Stimulated activated CD4-positive, alpha-beta T cell treated with anti-CD3 and anti-CD28 coated beads, Interleukin-4, amount 100 ng/mL, for 1 hour (primary cell): ENCODE data around the gene N4BP2L2.

Experiments used
- DNase-seq: peaks from one replicate; pipeline ENCODE4 v3.0.0-alpha.2; 2020

The N4BP2L2 gene

DNA sequence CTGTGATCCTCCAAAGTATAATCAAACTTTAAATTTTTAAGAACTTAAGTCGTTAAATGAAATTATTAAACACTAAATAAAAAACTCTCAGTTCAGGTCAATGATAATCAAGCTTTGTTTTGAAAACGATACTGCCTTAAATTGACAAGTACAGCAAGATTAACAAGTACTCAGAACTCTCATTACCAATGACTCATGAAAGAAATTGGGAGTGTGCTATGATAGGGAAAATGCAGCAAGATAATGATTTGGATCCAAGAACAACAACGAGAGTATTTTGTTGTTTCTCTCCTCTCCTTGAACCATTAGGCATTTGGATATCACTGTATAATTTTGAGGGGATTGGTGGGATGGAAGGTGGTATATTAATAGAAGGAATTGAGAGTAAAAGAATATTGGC is 10.2 kb downstream of the N4BP2L2 start:
- no peak for DNase-seq

DNA sequence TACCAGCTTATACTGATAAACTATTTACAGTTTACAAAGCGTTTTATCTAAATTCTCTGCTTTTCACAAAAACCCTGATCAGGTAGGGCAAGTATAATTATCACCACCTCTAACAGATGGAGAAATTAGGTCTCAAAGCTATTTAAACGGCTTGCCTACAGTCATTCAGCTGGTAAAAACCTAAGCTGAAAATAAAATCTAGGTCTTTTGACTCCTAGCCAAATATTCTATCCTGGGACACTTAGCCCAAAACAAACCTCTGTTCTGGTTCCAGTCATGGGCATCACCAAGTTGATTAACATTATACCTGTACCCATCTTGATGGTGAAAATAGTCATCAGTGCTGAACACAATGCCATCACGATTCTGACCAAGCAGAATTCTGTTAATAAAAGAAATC is 11.4 kb downstream of the N4BP2L2 start:
- no peak for DNase-seq

DNA sequence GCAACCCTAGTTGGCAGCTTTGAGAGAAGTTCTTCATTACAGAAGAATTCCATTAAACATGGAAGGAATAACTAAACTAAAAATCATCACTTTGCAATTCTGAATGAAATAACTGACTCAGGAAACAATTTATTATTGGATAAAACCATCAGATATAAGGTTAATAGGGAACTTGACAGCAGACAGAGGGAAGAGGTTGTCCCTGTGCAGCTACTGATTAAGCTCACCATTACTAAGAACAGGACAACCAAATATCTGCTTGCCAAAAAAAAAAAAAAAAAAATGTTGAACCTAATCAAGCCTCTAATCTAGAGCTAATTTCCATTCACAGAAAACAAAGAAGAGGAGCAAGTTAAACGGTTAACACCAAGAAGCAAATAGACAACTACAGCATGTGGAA is 12.8 kb downstream of the N4BP2L2 start:
- no peak for DNase-seq

DNA sequence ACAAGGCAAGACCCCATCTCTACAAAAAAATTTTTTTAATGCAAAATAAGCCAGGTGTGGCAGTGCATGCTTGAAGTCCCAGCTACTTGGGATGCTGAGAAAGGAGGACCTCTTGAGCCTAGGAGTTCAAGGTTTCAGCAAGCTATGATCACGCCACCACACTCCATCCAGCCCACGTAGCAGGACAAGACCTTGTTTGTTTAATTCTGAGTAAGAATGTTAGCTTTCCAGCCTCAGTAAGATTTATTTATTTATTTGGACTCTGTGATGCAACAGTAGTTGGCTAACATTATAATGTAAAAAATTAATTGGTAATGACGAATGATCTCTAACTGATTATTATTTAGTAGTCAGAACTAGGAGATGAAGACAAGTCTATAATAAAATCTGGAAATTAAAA is 23.3 kb downstream of the N4BP2L2 start:
- no peak for DNase-seq

DNA sequence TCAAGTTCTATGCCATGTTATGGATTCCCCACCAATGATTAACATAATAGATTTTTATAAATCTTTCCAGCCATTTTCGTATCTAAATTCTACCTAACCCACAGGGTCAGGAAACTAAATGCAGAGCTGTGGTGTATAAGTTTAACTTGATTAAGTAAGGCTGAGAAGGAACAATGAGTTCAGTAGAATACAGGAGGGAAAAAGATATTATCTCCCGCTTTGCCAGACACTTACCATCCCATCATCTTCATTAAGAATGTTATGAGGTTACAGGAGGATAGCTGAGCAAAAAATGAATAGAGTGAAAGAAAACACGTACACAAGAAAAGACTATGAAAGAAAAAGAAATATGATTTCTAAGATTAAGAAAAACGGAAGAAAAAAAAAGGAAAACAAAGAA is 27.1 kb downstream of the N4BP2L2 start:
- no peak for DNase-seq

DNA sequence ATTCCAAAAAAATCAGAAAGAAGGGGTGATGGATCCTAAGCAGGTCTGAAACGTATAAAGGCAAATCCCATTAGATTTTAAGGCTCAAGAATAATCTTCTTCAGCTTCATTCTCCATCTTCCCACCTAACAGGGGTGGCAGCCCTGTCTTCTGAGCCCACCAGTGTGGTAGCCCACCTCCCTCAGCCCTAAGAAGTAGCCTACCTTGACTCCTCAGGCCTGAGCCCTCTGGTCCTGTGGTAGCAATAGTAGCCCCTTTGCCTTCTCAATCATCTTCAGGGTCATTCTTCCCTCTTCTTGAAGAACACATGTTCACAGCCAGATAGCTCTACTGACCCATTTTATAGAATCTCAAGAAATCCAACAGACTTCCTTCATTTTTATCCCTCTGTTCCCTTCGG is 33.7 kb downstream of the N4BP2L2 start:
- DNase-seq = no peak

DNA sequence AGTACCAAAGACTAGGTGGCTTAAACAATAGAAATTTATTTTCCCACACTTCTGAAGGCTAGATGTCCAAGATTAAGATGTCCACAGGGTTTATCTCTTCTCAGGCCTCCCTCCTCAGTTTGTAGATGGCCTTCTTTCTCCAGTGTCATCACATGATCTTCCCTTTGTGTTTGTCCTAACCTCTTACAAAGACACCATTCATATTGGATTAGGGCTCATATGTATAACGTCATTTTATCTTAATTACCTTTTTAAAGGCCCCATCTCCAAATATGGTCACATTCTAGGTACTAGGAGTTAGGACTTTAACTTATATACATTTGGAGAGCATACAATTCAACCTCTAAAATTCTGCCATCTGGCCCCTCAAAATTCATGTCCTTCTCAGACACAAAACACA is 34.3 kb downstream of the N4BP2L2 start:
- no peak for DNase-seq

DNA sequence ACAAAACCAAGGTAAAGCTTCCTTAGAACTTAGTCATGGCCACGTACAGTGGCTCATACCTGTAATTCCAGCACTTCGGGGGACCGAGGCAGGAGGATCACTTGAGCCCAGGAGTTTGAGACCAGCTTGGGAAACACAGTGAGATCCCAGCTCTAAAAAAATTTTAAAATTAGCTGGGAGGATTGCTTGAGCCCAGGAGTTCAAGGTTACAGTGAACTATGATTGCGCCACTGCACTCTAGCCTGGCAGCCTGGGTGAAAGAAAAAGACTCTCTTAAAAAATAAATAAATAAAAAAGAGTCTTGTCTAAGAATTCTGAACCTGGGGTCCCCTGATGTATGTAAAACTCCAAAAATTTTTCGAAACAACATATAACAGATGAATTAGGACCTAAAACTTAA is 34.9 kb downstream of the N4BP2L2 start:
- no peak for DNase-seq

DNA sequence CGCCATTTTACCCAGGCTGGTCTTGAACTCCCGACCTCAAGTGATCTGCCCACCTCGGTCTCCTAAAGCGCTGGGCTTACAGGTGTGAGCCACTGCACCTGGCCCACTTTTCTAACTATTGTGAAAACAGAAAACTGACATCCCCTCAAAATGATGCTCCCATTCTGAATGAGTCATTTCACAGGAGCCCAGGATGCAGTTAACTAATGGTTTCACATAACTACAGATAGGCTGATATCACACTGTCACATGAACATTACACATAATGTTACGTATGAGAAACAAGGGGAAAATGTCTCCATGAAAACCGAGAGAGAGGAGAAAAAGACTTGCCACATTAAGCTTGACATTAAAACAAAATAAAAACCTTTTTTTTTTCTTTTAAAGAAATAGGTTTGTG is 37.5 kb downstream of the N4BP2L2 start:
- no peak for DNase-seq

DNA sequence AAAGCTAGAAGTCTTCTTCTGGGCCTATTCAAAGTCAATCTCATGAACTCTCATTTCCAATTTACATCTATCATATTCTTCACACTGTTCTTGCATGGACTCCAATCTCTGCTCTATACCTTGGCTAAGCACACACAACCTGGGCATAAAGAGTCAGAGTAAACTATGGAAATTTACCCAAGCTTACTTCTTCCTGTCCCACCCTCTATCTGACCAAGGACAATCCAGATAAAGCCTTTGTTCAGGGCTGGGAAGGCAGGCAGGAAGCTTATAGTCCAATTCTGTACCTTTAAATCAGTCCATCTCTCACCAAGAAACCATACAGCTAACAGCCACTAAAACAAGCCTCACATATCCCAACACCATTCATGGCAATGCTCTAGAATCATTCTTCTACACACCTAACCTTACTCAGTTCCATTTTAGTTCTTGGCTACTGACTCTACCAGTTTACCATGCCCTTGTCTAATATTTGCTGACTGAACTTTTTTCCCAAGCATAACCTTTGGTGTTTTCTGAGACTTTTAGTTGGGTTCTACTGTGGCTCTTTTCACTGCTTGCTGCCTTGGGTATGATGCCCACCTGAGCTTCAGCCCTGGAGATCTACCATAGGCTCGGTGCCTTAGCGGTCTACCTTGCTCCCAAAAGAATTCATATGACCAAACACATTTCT is 38.9 kb downstream of the N4BP2L2 start:
- no peak for DNase-seq

DNA sequence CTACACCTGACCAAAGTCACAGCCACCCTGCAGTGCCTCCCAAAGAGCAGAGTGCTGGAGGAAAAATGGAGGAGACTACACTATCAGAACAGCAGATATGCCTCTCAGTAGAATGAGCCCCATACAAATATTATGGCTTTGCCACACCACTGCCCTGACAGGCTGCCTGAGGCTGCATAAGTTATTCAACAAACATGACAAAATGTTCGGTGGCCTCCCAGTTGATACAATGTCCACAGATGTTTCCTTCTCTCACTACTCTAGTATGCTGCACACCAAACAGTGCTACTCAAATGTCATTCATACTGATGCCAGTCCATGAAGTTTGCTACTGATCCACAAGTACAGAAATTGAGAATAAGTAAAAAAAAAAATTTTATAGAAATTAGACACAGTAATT is 41.0 kb downstream of the N4BP2L2 start:
- DNase-seq = no peak

DNA sequence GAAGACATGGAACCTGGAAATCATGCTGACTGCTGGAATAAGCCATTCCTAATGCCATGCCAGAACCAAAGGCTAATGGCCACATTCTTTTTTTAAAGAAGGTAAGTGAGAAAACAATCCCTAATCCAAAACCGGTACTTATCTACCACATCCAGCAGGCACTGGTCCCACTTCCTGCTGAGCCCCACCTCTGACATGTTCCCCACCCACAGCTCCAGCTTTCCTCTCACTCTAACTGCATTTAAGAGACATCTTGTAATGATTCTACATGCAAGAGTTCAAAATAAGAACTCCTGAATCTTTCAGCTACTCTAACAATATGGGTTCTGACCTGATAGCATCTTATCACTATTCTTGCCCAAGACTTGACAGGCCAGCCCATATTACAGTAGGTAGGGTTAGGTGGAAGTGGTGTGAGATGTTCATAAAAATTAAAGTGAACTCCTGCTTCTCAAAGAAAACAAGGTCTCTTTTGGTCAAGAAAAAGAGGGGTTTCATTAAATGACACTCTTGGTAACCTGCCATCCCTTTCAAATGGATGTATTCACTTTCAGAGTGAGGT is 41.9 kb downstream of the N4BP2L2 start:
- DNase-seq = no peak

DNA sequence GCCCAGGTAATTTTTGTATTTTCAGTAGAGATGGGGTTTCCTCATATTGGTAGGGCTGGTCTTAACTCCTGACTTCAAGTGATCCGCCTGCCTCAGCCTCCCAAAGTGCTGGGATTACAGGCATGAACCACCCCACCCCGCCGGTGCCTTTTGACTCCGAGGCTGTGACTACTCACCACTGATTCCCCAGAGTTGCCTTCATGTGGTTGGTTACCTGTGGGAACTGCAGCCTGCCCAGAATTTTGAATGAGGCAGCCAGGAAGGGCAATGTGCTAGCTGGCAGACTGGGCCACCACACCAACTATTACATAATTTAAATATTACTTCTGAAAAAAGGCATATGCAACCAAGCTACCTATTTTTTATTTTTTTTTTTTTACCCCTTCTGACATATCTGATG is 42.8 kb downstream of the N4BP2L2 start:
- no peak for DNase-seq

DNA sequence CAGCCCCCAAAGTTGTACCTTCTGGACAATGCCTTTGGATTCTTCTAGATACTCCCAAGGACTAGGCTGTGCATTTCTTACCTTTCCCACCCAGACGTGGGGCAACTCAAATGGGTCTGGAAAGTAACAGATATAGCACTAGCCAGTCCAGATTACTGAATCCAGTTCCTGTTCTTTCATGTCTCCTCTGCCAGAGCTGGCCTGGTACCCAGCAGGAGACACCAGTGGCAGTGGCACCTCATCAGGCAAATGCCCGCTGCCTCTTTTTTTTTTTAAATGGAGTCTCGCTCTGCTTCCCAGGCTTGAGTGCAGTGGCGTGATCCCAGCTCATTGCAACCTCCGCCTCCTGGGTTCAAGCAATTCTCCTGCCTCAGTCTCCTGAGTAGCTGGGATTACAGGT is 43.2 kb downstream of the N4BP2L2 start:
- no peak for DNase-seq

DNA sequence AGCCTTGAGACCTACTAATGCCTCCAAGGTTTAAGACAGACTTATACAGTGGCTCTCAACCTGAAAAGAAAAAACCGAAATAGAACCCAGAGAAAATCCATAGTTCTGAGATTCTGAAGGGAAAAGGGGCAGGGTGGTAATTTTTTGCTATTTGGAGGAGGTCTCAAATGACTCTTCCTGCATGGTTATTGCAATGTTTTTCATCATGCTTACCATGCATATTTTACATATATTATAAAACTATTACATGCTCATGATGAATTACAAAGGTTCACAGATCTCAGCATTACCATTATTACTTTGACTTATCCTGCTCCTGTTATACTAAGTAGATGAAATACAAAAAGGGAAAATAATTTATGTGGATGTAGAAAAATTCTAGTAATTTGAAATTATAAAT is 47.6 kb downstream of the N4BP2L2 start:
- DNase-seq = no peak

DNA sequence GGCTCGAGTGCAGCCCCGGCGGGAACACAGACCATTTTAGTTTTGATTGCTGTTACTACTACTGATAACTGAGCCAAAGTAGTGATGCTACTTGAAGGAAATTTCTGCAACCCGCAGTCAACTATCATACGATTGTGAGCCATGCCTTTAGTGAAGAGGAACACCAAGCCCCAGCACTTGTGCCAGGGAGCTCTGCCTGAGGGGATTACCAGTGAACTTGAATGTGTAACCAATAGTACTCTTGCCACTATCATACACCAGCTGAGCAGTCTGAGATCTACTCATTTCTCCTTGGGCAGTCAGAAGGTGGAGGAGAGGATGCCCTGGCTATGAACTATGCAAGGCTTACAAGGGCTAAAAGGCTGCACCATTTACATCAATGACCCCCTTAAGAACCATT is 61.7 kb downstream of the N4BP2L2 start:
- DNase-seq = no peak

DNA sequence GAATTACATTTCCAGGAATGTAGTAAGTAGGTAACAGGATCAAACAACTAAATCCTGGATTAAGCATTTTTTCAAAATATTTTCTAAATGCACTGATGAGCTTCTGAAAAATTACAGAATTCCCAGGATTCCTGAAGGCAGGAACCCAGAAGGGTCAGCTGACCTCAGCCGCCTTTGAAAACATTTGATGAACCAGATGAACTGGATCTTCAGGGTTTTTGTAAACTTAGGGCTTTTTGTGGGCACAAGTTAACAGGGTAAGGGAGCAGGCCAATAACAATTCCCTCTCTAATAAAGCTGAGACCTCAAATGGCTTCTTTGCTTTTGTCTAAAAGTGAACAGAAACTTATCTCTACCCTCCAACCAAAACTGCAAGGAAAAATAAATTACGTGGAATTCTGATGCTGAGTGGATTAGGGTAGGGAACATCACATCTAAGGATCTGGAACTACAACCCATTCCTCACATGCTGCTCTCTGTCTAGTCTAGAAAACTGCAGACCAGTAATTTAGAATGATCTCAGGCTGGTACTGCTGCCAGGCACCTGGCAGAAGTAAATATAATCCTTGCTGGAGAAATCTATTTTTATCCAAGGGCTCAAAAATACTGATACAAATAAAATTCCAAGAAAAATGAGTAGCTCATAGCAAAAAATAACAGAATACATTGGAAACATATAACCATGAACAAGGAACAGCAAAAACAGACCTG is 62.4 kb downstream of the N4BP2L2 start:
- DNase-seq = no peak

DNA sequence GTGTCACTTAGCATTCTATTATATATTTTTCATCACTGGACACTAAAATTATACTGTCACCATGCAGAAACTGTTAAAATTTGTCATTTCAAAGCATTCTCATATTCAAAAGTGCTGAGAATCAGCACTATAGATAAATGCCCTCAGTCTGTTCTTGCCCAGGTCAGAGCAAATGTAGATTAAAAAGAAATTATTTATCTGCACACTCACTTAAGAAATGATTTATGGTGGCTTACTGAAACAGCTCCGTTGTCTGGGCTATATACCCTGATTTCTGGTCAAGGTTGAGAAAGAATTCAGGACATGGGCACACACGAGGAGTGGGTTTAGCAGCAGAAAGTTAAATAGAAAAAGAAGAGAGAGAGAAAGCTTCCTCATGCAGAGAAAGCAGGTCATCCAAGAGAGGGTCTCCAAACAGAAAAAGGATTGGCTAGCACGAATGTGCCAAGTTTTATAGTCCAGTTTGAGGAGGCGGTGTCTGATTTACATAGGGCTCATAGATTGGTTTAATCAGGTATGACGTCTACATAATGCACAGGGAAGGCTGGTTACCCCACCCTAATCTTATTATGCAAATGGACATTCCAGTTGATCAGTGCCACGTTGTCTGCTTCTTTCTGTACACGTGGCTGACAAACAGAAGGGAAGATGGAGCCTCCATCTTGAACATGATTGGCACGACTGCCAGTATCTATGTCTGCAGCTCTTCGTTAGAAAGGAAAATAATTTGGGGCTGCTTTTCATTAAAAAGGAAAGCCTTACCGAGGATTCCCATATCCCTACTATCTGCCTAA is 63.4 kb downstream of the N4BP2L2 start:
- no peak for DNase-seq

DNA sequence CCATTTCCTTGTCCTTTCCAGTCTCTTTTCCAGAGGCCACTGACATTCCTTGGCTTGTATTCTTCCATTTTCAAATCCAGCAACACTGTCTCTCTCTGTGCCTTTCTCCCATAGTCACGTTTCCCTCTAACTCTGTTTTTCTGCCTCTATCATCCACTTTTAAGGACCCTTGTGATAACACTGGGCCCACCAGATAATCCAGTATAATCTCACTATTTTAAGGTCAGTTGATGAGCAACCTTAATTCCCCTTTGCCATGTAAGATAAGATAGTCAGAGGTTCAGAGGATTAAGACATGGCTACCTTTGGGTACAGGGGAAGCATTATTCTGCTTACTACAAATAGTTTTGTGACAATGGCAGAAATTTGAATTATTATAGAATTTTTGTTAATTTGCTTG is 64.9 kb downstream of the N4BP2L2 start:
- no peak for DNase-seq

DNA sequence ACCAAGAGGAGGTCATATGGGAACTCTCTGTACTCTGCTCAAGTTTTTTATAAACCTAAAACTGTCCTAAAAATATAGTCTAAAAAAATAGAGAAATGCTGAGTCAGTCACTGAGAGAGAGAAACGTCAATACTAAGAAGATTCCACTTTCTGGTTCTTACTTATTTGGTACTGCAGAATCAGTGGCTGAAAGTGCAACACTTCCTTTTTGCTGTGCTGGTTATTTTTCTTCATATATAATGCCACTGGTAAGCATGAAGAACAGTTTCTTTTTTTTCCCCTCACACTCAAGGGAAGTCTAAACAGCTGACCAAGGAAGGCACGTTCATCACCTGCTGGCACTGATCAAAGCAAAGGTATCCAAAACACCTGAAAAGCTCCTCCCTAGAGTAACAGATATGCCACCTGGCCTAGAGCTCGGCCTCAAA is 66.4 kb downstream of the N4BP2L2 start:
- no peak for DNase-seq

DNA sequence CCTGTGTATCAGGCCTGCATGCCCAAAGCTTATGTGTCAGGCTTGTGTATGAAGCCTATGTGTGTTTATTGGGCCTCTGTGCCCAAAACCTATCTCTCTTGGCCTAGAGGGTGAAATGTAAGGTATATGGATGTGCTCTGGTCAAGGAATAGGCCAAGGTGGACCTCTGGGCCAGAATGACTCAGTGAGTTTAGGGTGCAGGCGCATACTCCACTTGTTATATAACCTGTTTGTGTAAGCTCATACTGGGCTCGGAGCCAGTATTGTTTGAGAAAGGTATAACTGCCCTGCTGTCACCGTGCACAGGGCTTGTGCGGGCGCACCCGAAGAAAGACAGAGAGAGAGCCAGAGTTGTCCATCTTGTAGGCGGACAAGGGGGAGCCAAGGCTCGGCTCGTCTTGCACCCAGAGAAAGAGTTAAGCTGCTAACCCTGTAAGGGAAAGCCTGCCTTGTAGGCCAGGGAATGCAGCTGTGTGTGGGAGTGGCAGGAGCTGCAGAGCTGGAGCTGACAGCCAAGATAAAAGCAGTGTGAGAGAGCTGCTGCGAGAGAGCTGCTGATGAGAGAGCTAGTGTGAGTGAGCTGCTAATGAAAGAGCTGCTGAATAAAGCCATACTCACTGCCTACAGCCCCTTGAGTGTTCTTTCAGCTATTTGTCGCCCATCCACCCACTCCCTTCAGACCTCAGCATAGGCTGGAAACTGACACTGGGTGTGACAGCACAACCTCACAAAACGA is 67.2 kb downstream of the N4BP2L2 start:
- DNase-seq = no peak

DNA sequence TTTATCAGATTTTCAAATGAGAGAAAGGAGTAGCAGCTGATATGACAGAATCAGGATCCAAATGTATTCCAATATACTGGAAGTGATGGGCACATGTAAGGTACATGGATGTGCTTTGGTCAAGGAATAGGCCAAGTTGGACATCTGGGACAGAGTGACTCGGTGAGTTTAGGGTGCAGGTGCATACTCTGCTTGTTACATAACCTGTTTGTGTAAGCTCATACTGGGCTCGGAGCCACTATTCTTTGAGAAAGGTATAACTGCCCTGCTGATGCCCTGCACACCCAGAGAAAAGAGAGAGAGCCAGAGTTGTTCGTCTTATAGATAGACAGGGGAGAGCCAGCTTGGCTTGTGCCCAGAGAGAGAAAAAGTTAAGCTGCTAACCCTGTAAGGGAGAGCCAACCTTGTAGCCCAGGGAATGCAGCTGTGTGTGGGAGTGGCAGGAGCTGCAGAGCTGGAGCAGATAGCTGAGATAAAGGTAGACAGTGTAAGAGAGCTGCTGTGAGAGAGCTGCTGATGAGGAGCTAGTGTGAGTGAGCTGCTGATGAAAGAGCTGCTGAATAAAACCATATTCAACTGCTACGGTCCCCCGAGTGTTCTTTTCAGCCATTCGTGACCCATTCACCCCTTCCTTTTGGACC is 70.0 kb downstream of the N4BP2L2 start:
- DNase-seq = no peak

DNA sequence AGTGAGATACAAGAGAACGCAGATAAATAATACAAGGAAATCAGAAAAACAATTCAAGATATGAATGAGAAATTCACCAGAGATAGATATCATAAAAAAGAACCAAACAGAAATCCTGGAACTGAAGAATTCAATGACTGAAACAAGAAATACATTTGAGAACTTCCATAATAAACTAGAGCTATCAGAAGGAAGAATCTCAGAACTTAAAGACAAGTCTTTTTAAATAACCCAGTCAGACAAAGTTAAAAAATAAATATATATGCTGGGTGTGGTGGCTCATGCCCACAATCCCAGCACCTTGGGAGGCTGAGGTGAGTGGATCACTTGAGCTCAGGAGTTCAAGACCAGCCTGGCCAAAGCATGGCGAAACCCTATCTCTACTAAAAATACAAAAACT is 82.0 kb downstream of the N4BP2L2 start:
- DNase-seq = no peak
